IMR-90 (cell line): ENCODE data around the gene LRRC18. TPM values are rescaled to one million over a fixed set of nuclear protein-coding genes. Genes with fewer than 3 reads are reported as not detected.

Source experiments
- ATAC-seq: fragments of 200-7000 bp; cut with Tn5 transposase; 2 replicates; pipeline ENCODE4 v1.9.1; 2020; ENCODE audit warnings: low read depth, mild to moderate bottlenecking, moderate library complexity
- BruUV-seq: library from RNA; stranded (reverse); fragments of 400-500 nt; replicated peaks from 2 replicates; lab custom pipeline; 2021; lab: Mats Ljungman, UMichigan
- CTCF ChIA-PET: fragments of 300-600 bp; formaldehyde crosslinking; extraction: SDS; loops from one replicate; lab custom pipeline; 2021; ENCODE audit warnings: antibody characterized with exemption; lab: Yijun Ruan, JAX
- POLR2A ChIA-PET: fragments of 300-600 bp; sonication (Branson Sonifier 250); formaldehyde crosslinking; loops from one replicate; lab custom pipeline; 2022; ENCODE audit warnings: antibody characterized with exemption; ENCODE audit not compliant: unreplicated experiment; lab: Charles Lee
- DNase-seq: peaks from one replicate; pipeline ENCODE4 v3.0.0; 2013
- H2AFZ ChIP-seq: replicated peaks from 2 replicates; pipeline ENCODE3; 2013; ENCODE audit warnings: low read length, mild to moderate bottlenecking; ENCODE audit not compliant: poor library complexity
- H2AK5ac ChIP-seq: 2 replicates; pipeline ENCODE4 v1.6.1; 2013; ENCODE audit warnings: low read depth, low read length, inconsistent platforms
- H2AK9ac ChIP-seq: replicated peaks from 2 replicates; pipeline ENCODE3; 2013; ENCODE audit warnings: mild to moderate bottlenecking, low read depth, low read length, moderate library complexity; ENCODE audit not compliant: poor library complexity
- H2BK120ac ChIP-seq: 2 replicates; pipeline ENCODE4 v1.6.1; 2013; ENCODE audit warnings: low read depth, low read length, inconsistent platforms
- H2BK15ac ChIP-seq: 3 replicates; pipeline ENCODE4 v1.6.1; 2013; ENCODE audit warnings: low read depth, low read length, inconsistent platforms
- H2BK20ac ChIP-seq: 2 replicates; pipeline ENCODE4 v1.6.1; 2013; ENCODE audit warnings: low read depth, mild to moderate bottlenecking, inconsistent platforms, low read length, moderate library complexity
- H2BK5ac ChIP-seq: 2 replicates; pipeline ENCODE4 v1.6.1; 2013; ENCODE audit warnings: mild to moderate bottlenecking, low read depth, low read length, inconsistent platforms; ENCODE audit not compliant: poor library complexity, severe bottlenecking
- H3K14ac ChIP-seq: replicated peaks from 2 replicates; pipeline ENCODE4 v1.6.1; 2013; ENCODE audit warnings: low read depth, low read length, inconsistent platforms
- H3K18ac ChIP-seq: 2 replicates; pipeline ENCODE4 v1.6.1; 2013; ENCODE audit warnings: low read depth, low read length, control low read depth
- H3K23ac ChIP-seq: 2 replicates; pipeline ENCODE4 v1.6.1; 2013; ENCODE audit warnings: low read depth, low read length, inconsistent platforms
- H3K27ac ChIP-seq: 2 replicates; pipeline ENCODE4 v1.5.1; 2013; ENCODE audit warnings: mild to moderate bottlenecking, control low read depth, low read length; ENCODE audit not compliant: insufficient read depth
- H3K27me3 ChIP-seq: 2 replicates; pipeline ENCODE4 v1.6.1; 2013; ENCODE audit warnings: low read length; ENCODE audit not compliant: control insufficient read depth, insufficient read depth
- H3K36me3 ChIP-seq: 2 replicates; pipeline ENCODE4 v1.6.1; 2013; ENCODE audit warnings: low read length, mixed read lengths; ENCODE audit not compliant: control insufficient read depth, insufficient read depth
- H3K4ac ChIP-seq: 2 replicates; pipeline ENCODE4 v1.6.1; 2013; ENCODE audit warnings: low read depth, low read length, inconsistent platforms
- H3K4me1 ChIP-seq: 2 replicates; pipeline ENCODE4 v1.6.1; 2013; ENCODE audit warnings: low read length, mixed read lengths; ENCODE audit not compliant: control insufficient read depth, insufficient read depth
- H3K4me2 ChIP-seq: 2 replicates; pipeline ENCODE4 v1.6.1; 2013; ENCODE audit warnings: low read depth, mild to moderate bottlenecking, control low read depth, low read length, moderate library complexity
- H3K4me3 ChIP-seq: 2 replicates; pipeline ENCODE4 v1.5.1; 2013; ENCODE audit warnings: low read depth, mild to moderate bottlenecking, control low read depth, low read length, moderate library complexity; ENCODE audit not compliant: insufficient read depth
- H3K56ac ChIP-seq: 2 replicates; pipeline ENCODE4 v1.6.1; 2013; ENCODE audit warnings: low read length, inconsistent platforms; ENCODE audit not compliant: insufficient read depth; ENCODE audit errors: extremely low read depth
- H3K79me1 ChIP-seq, 2 experiments: 2 replicates each; pipeline ENCODE4 v1.6.1; 2013; ENCODE audit warnings: low read length in 2 of 2, inconsistent platforms in 1 of 2, low read depth in 1 of 2
- H3K9ac ChIP-seq: 2 replicates; pipeline ENCODE4 v1.6.1; 2013; ENCODE audit warnings: low read depth, low read length, control low read depth
- H3K9me1 ChIP-seq: 2 replicates; pipeline ENCODE4 v1.6.1; 2013; ENCODE audit warnings: low read length, inconsistent platforms; ENCODE audit not compliant: insufficient read depth
- H3K9me3 ChIP-seq: 2 replicates; pipeline ENCODE4 v1.6.1; 2013; ENCODE audit warnings: low read length; ENCODE audit not compliant: control insufficient read depth, insufficient read depth
- H4K20me1 ChIP-seq: 2 replicates; pipeline ENCODE4 v1.6.1; 2013; ENCODE audit warnings: low read length, inconsistent platforms; ENCODE audit not compliant: insufficient read depth
- H4K5ac ChIP-seq: 2 replicates; pipeline ENCODE4 v1.6.1; 2013; ENCODE audit warnings: mild to moderate bottlenecking, low read depth, low read length, control low read depth
- H4K8ac ChIP-seq, 2 experiments: 2 replicates each; pipeline ENCODE4 v1.6.1; 2013; ENCODE audit warnings: low read depth in 2 of 2, low read length in 2 of 2, control low read depth in 1 of 2, inconsistent platforms in 1 of 2
- H4K91ac ChIP-seq: 2 replicates; pipeline ENCODE4 v1.6.1; 2013; ENCODE audit warnings: low read depth, low read length, inconsistent platforms; ENCODE audit not compliant: insufficient read depth
- BHLHE40 ChIP-seq: fragments of 150-350 bp; IDR thresholded peaks from 2 replicates; pipeline ENCODE4 v1.6.1; 2016; ENCODE audit warnings: mild to moderate bottlenecking, low read depth, low read length
- CHD1 ChIP-seq: IDR thresholded peaks from 2 replicates; pipeline ENCODE4 v1.6.1; 2012; ENCODE audit warnings: low read depth, low read length, improper control_type of control experiment
- FOS ChIP-seq: fragments of 150-350 bp; IDR thresholded peaks from 2 replicates; pipeline ENCODE4 v1.6.1; 2016; ENCODE audit warnings: low read depth, low read length
- MAFK ChIP-seq: IDR thresholded peaks from 2 replicates; pipeline ENCODE4 v1.6.1; 2012; ENCODE audit warnings: low read depth, low read length, improper control_type of control experiment
- POLR2A ChIP-seq: IDR thresholded peaks from 2 replicates; pipeline ENCODE4 v1.6.1; 2012; ENCODE audit warnings: mild to moderate bottlenecking, low read depth, low read length
- RCOR1 ChIP-seq: IDR thresholded peaks from 2 replicates; pipeline ENCODE4 v1.6.1; 2012; ENCODE audit warnings: mild to moderate bottlenecking, low read length, improper control_type of control experiment; ENCODE audit not compliant: insufficient replicate concordance
- RFX5 ChIP-seq: IDR thresholded peaks from 2 replicates; pipeline ENCODE4 v1.8.0; 2012; ENCODE audit warnings: low read depth, mild to moderate bottlenecking, low read length, moderate library complexity
- WGBS, 2 experiments: methylation state at CpG; one replicate each; pipeline versions ENCODE4 v1.1.5 to v1.1.7; 2013; ENCODE audit warnings: missing lambda C conversion rate in 2 of 2; ENCODE audit not compliant: insufficient read length in 1 of 2; ENCODE audit errors: extremely low coverage in 2 of 2; 5-methylcytosine and 5-hydroxymethylcytosine counted together
- dilution Hi-C: fragments of 300-500 bp; cut with HindIII; formaldehyde crosslinking; loops from one replicate; pipeline ENCODE4 v1.14.3; 2018; ENCODE audit warnings: low sequenced_read_pairs; ENCODE audit not compliant: unreplicated experiment
- in situ Hi-C: fragments of 300-500 bp; cut with MboI; formaldehyde crosslinking; loops from 3 replicates; pipeline ENCODE4 v1.14.3; 2019; ENCODE audit warnings: low sequenced_read_pairs, inconsistent platforms, mixed read lengths
- intact Hi-C: fragments of 100-400 bp; cut with micrococcal nuclease; formaldehyde crosslinking; loops from 2 replicates; pipeline ENCODE4 v1.10.0; 2022
- polyA plus RNA-seq, 3 experiments: library from polyadenylated mRNA; depleted of rRNA; stranded (reverse); fragments of >200 nt; gene quantifications; 2 replicates each; pipeline ENCODE4 v1.2.3, GENCODE V29; 2012; ENCODE audit warnings: low replicate concordance in 1 of 3
- total RNA-seq: library from RNA; depleted of rRNA; stranded (reverse); fragments of >200 nt; gene quantifications from 2 replicates; pipeline ENCODE4 v1.2.3, GENCODE V29; 2012
- TF ChIP-seq, protein P1 (sequence below): conservative IDR thresholded peaks from 2 replicates; pipeline ENCODE4 v1.5.1; 2012; ENCODE audit warnings: mild to moderate bottlenecking, low read depth, low read length, improper control_type of control experiment

Gene LRRC18
- total and polyA plus RNA-seq, 2 of the 4 experiments (the other 2 are of a cell fraction) = not detected

DNA sequence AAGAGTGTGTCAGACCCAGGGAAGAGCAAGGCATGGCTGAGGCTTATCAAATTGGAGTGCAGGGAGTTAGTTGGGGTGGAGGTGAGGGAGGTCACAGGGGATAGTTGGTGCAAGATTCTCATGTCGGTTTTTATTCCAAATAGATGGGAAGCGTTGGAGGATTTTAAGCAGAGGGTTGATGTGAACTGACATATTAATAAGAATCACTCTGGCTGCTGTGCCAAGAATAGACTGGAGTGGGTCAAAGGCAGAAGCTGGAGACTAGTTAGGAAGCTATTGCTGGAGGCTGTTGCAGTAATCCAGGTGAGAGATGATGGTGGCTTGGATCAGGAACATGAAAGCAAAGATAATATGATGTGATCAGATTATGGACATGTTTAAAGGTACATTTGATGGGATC is 36.5 kb downstream of the LRRC18 start:
- dilution Hi-C loops = no loop called here
- no peak for DNase-seq
- TF ChIP-seq, protein P1, sequence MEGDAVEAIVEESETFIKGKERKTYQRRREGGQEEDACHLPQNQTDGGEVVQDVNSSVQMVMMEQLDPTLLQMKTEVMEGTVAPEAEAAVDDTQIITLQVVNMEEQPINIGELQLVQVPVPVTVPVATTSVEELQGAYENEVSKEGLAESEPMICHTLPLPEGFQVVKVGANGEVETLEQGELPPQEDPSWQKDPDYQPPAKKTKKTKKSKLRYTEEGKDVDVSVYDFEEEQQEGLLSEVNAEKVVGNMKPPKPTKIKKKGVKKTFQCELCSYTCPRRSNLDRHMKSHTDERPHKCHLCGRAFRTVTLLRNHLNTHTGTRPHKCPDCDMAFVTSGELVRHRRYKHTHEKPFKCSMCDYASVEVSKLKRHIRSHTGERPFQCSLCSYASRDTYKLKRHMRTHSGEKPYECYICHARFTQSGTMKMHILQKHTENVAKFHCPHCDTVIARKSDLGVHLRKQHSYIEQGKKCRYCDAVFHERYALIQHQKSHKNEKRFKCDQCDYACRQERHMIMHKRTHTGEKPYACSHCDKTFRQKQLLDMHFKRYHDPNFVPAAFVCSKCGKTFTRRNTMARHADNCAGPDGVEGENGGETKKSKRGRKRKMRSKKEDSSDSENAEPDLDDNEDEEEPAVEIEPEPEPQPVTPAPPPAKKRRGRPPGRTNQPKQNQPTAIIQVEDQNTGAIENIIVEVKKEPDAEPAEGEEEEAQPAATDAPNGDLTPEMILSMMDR = no peak
- no peak for TF ChIP-seq POLR2A
- TF ChIP-seq FOS = no peak
- no peak for TF ChIP-seq RFX5
- TF ChIP-seq MAFK = no peak
- TF ChIP-seq CHD1 = no peak
- no peak for TF ChIP-seq RCOR1
- no peak for TF ChIP-seq BHLHE40
- ChIA-PET POLR2A (no interaction called here), CTCF (no interaction called here)
- no peaks in the 10 kb centered on the region for H3K4me1 ChIP-seq
- no peak overlapping the region for H4K91ac ChIP-seq
- no peak overlapping the region for H2BK20ac ChIP-seq
- H2AFZ ChIP-seq = no peak overlapping the region
- no peaks in the 10 kb centered on the region for H3K9me1 ChIP-seq
- H3K14ac ChIP-seq = no peak overlapping the region
- H4K8ac ChIP-seq = no peak overlapping the region
- no peaks in the 10 kb centered on the region for H3K9me3 ChIP-seq
- H2BK120ac ChIP-seq = no peak overlapping the region
- intact Hi-C loops = no loop called here
- no peaks in the 10 kb centered on the region for H3K36me3 ChIP-seq
- H3K4me2 ChIP-seq = no peak overlapping the region
- 10% methylated on average over 2 of the region's 2 CpGs; no CpG with 5 or more reads in 1 of the 2 experiments for WGBS, 2 experiments
- no peak for ATAC-seq
- H3K79me1 ChIP-seq = no peaks in the 10 kb centered on the region
- in situ Hi-C loops = no loop called here
- no peak overlapping the region for H2AK9ac ChIP-seq
- no peak overlapping the region for H4K5ac ChIP-seq
- H2BK15ac ChIP-seq = no peak overlapping the region
- H3K4ac ChIP-seq = no peak overlapping the region
- H3K27me3 ChIP-seq = peaks cover 9% of the 10 kb centered on the region
- H3K56ac ChIP-seq = no peak overlapping the region
- no peak overlapping the region for H2AK5ac ChIP-seq
- H2BK5ac ChIP-seq = no peak overlapping the region
- H3K4me3 ChIP-seq = no peak overlapping the region
- no TSS peak for BruUV-seq
- H3K27ac ChIP-seq = no peak overlapping the region
- H3K9ac ChIP-seq = no peak overlapping the region
- no peak overlapping the region for H3K23ac ChIP-seq
- no peak overlapping the region for H3K18ac ChIP-seq
- no peaks in the 10 kb centered on the region for H4K20me1 ChIP-seq
